Central memory CD4-positive, alpha-beta T cell (primary cell): ENCODE data around the gene RAB15.

ENCODE experiments used
- DNase-seq: peaks from one replicate; pipeline ENCODE4 v3.0.0; 2022

The RAB15 gene

GRCh38 chr14:64954491-64955240 is 17.5 kb downstream of the RAB15 start:
- no peak for DNase-seq

GRCh38 chr14:64953661-64954060 is 18.5 kb downstream of the RAB15 start:
- no peak for DNase-seq

- DNase-seq, result no peak
Measured at GRCh38 chr14:64953310-64953654, 18.9 kb downstream of the RAB15 start.

GRCh38 chr14:64952598-64953309 is 19.4 kb downstream of the RAB15 start:
- no peak for DNase-seq

- no peak for DNase-seq
Measured at GRCh38 chr14:64951724-64952123, 20.4 kb downstream of the RAB15 start.

- DNase-seq, result no peak
Measured at GRCh38 chr14:64951291-64951690, 20.8 kb downstream of the RAB15 start.

GRCh38 chr14:64950889-64951288 is 21.2 kb downstream of the RAB15 start:
- no peak for DNase-seq

- no peak for DNase-seq
Measured at GRCh38 chr14:64948612-64949210, 23.4 kb downstream of the RAB15 start.

- no peak for DNase-seq
Measured at GRCh38 chr14:64947710-64948611, 24.2 kb downstream of the RAB15 start.

- DNase-seq, result no peak
Measured at GRCh38 chr14:64946310-64947045, 25.7 kb downstream of the RAB15 start.

- no peak for DNase-seq
Measured at GRCh38 chr14:64945431-64946178, 26.5 kb downstream of the RAB15 start.

- DNase-seq, result no peak
Measured at GRCh38 chr14:64944861-64945260, 27.3 kb downstream of the RAB15 start.

- DNase-seq, result no peak
Measured at GRCh38 chr14:64944041-64944440, 28.1 kb downstream of the RAB15 start.

GRCh38 chr14:64943556-64943955 is 28.6 kb downstream of the RAB15 start:
- no peak for DNase-seq

GRCh38 chr14:64942531-64943111 is 29.5 kb downstream of the RAB15 start, which contains the start of gene GPX2:
TSS of gene GPX2 (minus strand) at chr14:64942745. CDS start at chr14:64942726, 19 bp downstream.
- no peak for DNase-seq

GRCh38 chr14:64940336-64940910 is 31.7 kb downstream of the RAB15 start:
- no peak for DNase-seq

GRCh38 chr14:64939817-64940190 is 32.3 kb downstream of the RAB15 start:
- no peak for DNase-seq

- DNase-seq, result no peak
Measured at GRCh38 chr14:64938972-64939816, 32.9 kb downstream of the RAB15 start.

GRCh38 chr14:64937821-64938193 is 34.3 kb downstream of the RAB15 start:
- DNase-seq, result no peak
